GM19035 (cell line): Measurements from ENCODE around the gene NAGA.
"Not testable (repeated sequence)": the region's sequence is repeated elsewhere in the genome, so short reads cannot be mapped to it uniquely, and the experiment has no call there.

Experiments
- ATAC-seq: cut with Tn5 transposase; IDR thresholded peaks from one replicate; pipeline ENCODE4 v1.9.1; 2021; ENCODE audit not compliant: unreplicated experiment

Gene NAGA

GRCh38 chr22:42070517-42071422 lies at the start of gene NAGA:
Gene NAGA, minus strand, starts transcription at chr22:42070812. Its CDS starts 515 bp downstream, at chr22:42070297.
- peak; percentile 90 for ATAC-seq

DNA sequence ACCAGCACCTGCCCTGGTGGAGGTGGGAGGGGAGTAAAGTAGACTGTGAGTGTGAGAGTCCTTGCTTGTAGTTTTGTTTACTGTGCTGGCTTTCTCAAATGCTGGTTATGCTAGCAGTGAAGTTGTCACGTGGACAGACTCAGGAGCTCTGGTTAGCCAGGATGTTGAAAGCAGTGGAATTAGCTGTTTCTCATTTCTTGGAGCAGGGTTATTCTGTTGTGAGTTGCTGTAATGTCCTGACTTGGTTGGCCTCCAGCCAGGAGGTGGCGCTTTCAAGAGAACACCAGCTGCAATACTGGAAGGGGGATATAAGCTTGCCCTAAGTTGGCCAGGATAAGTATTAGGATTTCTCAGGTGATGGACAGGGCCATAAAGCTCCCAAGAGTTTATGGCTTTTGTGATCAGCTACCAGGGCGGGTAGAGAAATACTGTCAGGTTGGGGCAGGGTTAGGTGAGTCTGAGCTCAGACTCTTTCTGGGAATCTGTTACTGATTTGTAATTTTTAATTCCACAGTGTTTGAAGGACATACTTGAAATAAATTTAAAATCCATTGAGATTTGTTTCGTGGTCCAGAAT lies 46.3 kb upstream of the NAGA start:
- no peak for ATAC-seq

DNA sequence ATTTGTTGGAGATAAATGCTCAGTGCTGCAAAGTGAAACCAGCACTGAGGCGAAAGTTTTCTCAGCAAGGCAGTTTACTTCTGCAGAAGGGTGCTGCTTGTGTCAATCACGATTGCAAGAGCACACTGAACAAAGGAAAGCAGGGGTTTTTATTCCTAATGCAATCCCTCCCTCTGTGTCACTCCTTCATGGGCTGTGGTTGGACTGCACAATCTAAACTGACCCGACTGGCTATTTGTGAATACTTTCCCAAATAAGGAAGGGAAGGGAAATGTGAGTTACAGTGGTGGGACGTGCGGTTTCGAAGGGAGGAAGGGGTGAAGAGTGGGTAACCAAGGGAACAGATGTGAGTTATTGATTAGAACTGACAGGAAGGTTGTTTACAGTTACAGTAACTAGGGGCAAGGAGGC lies 44.8 kb upstream of the NAGA start:
- ATAC-seq, result not testable (repeated sequence)

DNA sequence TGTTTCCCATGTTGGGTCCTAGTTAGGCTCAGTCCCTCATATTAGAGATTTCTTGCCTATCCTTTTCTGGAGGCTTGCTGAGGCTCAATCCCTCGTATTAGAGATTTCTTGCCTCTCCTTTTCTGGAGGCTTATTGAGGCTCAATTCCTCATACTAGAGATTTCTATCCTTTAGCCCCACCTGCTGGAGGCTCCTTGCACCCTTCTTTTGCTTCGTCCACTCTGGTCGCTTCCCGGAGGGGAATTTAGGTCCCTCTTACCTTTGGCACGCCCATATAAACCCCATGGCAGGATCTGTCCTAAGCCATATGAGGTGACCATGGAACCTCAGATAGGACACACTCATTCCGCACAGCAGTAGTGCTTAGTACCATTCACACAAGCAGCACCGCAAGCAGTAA lies 44.1 kb upstream of the NAGA start:
- no peak for ATAC-seq

GRCh38 chr22:42112793-42113192 lies 42.2 kb upstream of the NAGA start:
- ATAC-seq, result not testable (repeated sequence)

DNA sequence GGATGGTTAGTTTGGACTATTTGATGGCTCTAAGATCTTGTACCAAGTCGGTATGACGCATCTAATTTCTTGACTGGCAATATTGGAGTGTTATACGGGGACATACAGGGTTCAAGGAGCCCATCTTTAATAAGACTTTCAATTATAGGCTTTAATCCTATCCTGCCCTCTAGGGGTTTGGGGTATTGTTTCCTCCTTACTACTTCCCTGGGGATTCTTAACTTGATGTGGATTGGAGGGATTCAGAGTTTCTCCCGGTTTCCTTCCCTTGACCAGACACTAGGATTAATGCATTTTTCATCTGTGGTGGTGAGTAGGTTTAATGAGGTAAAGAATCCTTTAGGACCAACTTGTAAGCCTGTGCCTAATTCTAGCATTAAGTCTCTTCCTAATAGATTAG lies 41.2 kb upstream of the NAGA start:
- ATAC-seq, result no peak

DNA sequence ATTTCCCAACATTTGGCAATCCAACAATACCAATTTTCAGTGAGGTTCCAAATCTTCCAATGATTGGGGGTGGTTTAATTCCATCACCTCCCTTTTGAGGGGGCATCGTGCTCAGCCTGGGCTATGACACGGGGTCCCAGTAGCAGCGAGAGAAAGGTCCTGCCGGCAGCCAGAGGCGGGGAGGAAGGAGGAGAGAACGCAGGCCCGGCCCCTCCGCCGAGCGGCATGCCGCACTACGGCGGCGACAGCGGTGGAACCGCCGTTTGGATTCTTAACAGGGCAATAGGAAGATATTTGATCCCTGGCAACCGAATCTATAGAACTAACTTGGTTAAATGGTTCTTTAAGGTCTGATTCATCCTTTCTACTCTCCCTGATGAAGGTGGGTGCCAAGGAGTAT lies 38.2 kb upstream of the NAGA start:
- no peak for ATAC-seq

DNA sequence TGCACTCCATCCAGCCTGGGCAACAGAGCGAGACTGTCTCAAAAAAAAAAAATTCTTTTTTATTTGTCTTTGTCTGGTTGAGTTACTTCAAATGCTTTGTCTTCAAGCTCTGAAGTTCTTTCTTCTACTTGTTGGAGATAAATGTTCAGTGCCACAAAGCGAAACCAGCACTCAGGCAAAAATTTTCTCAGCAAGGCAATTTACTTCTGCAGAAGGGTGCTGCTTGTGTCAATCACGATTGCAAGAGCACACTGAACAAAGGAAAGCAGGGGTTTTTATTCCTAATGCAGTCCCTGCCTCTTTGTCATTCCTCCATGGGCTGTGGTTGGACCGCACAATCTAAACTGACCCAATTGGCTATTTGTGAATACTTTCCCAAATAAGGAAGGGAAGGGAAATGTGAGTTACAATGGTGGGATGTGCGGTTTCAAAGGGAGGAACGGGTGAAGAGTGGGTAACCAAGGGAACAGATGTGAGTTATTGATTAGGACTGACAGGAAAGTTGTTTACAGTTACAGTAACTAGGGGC lies 33.8 kb upstream of the NAGA start:
- not testable (repeated sequence) for ATAC-seq

GRCh38 chr22:42101199-42101598 lies 30.6 kb upstream of the NAGA start:
- ATAC-seq, result no peak

- ATAC-seq, result no peak
Measured at GRCh38 chr22:42091455-42091782, 20.8 kb upstream of the NAGA start.

GRCh38 chr22:42090596-42091454 lies 20.2 kb upstream of the NAGA start, which contains the start of gene NDUFA6:
Gene NDUFA6, minus strand, starts transcription at chr22:42090772. Its CDS starts 28 bp downstream, at chr22:42090744.
- peak; percentile 96 for ATAC-seq

DNA sequence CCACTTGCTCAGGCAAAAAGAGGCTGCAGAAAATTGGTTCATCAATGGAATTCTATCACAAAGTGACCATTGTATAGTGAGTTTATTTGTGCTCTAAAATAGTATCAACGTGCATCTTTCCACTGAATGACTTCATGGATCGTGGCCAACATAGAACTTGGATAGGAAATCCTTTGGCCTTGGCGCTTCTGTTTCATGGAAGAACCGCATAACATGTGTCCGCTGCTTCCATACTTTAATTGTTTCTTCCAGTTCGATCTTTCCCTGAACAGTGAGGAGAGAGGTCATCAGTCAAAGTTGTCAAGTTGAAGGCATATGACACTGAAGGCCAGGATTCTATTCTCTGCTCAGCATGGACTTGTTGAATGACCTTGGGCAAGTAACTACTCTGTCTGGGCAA lies 15.4 kb upstream of the NAGA start:
- ATAC-seq, result no peak

GRCh38 chr22:42084874-42085273 lies 14.3 kb upstream of the NAGA start:
- no peak for ATAC-seq

- no peak for ATAC-seq
Measured at GRCh38 chr22:42083119-42083518, 12.5 kb upstream of the NAGA start.

DNA sequence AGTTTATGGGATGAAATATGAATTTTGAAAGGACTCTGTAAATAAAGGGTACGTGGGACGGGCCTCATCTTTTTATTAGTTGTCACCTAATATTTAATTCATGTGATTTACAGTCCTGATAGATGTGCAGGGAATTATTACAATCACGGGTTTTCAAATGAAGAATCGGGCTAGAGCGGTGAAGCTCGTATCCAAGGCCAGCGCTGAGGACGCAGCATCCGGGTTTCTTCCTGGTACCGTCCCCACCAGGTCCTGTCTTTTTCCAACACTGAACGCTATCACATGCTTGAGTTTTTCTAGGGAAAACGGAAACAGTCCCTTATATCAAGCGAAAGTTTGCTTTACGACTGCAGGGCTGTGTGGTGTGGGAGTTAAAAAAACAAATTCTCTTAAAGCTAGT lies 9.7 kb upstream of the NAGA start:
- no peak for ATAC-seq

DNA sequence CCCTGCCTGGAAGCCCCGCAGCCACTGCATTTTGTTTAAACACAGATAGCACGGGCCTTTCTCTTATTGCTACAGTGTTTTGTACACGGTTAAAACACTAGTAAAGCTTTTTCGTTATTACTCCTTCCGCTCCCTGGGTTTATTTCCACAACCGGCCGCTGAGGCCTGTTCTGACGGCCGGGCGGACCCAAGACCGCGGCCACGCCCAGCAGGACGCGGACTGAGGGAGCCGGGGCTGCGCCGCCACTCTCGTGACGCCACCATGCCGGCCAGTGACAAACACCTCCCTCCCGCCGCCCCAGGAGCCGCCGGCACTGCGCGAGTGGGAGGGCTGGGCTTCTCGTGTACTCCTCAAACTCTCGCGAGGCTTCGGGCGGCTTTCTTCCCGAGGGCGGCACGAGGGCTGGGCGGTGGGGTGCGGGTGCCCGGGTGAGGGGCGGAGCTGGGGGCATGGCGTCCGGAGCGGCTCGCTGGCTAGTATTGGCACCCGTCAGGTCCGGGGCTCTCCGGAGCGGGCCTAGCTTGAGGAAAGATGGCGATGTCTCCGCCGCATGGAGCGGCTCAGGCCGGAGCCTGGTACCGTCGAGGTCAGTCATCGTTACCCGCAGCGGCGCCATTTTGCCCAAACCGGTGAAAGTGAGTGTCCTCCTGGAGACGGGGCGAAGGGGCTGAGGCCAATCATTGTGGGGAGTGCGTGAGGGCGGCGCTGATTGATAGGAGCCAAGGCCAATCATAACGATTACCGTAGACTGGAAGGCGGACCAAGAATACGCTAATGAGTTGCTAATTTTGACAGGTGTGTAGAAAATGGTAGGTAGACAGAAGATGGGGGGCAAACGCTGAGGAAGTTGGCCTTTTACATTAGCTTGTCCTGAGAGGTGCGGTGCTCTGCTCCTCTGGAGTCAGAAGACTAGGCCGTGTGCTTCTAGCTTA lies 9.0 kb upstream of the NAGA start, which contains the start of gene SMDT1:
Gene SMDT1, plus strand, starts transcription at position 382 of the 933 bp plus-strand sequence. Its CDS starts 69 bp downstream, at position 451.
- peak; percentile 83 for ATAC-seq

DNA sequence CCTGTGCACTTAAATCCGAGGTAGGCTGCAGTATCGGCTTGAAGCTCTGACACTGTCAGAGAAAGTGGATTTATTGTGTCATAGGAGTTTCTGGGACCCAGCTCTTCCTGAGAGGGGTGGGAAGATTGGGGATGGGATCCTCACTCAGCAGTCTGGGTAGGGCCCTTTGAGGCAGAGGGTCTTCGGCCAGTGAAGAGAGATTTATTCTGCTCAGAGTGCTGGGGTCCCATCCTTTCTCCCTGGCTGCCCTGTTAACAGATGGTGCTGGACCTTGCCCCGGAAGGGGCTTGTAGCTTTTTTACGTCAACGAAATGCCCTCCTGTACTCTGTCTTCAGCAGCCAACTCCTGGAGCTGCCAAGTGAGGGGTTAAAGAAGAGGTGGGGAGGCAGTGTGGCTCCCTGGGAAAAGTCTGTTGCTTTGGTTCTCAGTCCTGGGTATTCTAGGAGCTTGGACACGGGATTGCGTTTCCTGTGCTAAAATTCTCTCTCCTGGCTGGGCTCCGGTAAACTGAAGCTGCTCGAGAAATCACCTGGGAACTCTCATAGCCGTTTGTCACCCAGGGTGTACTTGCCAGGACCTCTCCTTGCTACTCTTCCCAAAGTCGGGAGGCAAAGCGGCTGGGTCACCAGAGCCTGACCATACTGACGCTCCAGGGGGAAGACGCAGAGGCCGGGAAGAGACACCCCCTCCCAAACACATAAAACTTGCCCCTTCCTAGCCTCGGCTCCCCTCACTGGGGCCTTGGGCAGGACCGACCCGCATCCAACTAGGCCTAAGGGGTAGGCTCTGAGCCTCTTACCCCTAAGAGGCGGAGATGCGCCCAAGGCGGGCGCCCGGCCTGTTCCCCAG lies 8.1 kb upstream of the NAGA start:
- no peak for ATAC-seq

GRCh38 chr22:42077486-42078125 lies 7.0 kb upstream of the NAGA start:
- ATAC-seq, result no peak
